K562 (cell line): ENCODE data around the gene BCL2L13. TPM values are rescaled to one million over a fixed set of nuclear protein-coding genes. Genes with fewer than 3 reads are reported as not detected.

Experiments
- ATAC-seq: fragments of 200-7000 bp; cut with Tn5 transposase; 3 replicates; pipeline ENCODE4 v1.9.1; 2020; ENCODE audit warnings: moderate library complexity
- BruUV-seq: library from RNA; stranded (reverse); fragments of 400-500 nt; replicated peaks from 2 replicates; lab custom pipeline; 2021; lab: Mats Ljungman, UMichigan
- CTCF ChIA-PET: fragments of 300-600 bp; formaldehyde crosslinking; extraction: SDS; loops from one replicate; lab custom pipeline; 2021; ENCODE audit warnings: low intra/inter-chr PET ratio; lab: Yijun Ruan, JAX
- POLR2A ChIA-PET: fragments of 300-600, 350-650 bp; sonication (Branson Sonifier 250); formaldehyde crosslinking; extraction: SDS; loops from one replicate; lab custom pipeline; 2021; ENCODE audit warnings: antibody characterized with exemption, inconsistent platforms; lab: Yijun Ruan, JAX
- DNase-seq, 4 experiments: peaks; one replicate each; pipeline versions ENCODE4 v3.0.0 to v3.0.0-alpha.2; 2011 to 2018; ENCODE audit warnings: low spot score in 3 of 4, mixed read lengths in 3 of 4; ENCODE audit errors: extremely low read depth in 1 of 4
- FAIRE-seq: peaks from 2 replicates; lab custom pipeline; 2011; peaks lifted over from hg19 to GRCh38; lab: Jason Lieb, UNC
- H2AFZ ChIP-seq: 2 replicates; pipeline ENCODE4 v1.6.0; 2011; ENCODE audit warnings: low read depth, low read length, control low read depth, inconsistent platforms
- H3K27ac ChIP-seq: fragments of 200-600 bp; 3 replicates; pipeline ENCODE4 v1.8.0; 2011; ENCODE audit warnings: low read depth, mild to moderate bottlenecking, control low read depth, inconsistent platforms, low read length, moderate library complexity, mixed read lengths; ENCODE audit errors: extremely low read depth
- H3K27me3 ChIP-seq, 2 experiments: fragments of 300-600 bp in 1 of 2; 2 replicates in 1 of 2; 3 replicates in 1 of 2; pipeline versions ENCODE4 v1.6.0 to v1.8.0; 2011; ENCODE audit warnings: inconsistent platforms in 2 of 2, low read length in 2 of 2, mild to moderate bottlenecking in 1 of 2, mixed read lengths in 1 of 2, moderate library complexity in 1 of 2; ENCODE audit not compliant: control insufficient read depth in 2 of 2, insufficient read depth in 2 of 2
- H3K36me3 ChIP-seq: fragments of 300-600 bp; 3 replicates; pipeline ENCODE4 v1.8.0; 2011; ENCODE audit warnings: mild to moderate bottlenecking, low read length, inconsistent platforms; ENCODE audit not compliant: control insufficient read depth, insufficient read depth
- H3K4me1 ChIP-seq, 2 experiments: fragments of 200-600 bp in 1 of 2; replicated peaks in 1 of 2; 2 replicates in 1 of 2; 3 replicates in 1 of 2; pipeline versions ENCODE4 v1.5.1 to v1.8.0; 2011; ENCODE audit warnings: inconsistent platforms in 2 of 2, low read length in 2 of 2, mild to moderate bottlenecking in 1 of 2, mixed read lengths in 1 of 2, moderate library complexity in 1 of 2; ENCODE audit not compliant: control insufficient read depth in 2 of 2, insufficient read depth in 2 of 2
- H3K4me2 ChIP-seq: 2 replicates; pipeline ENCODE4 v1.6.1; 2011; ENCODE audit warnings: low read length, control low read depth, inconsistent platforms, mixed read lengths; ENCODE audit not compliant: insufficient read depth
- H3K4me3 ChIP-seq: fragments of 200-600 bp; sonication (generic), shearing (Covaris generic); 2 replicates; pipeline ENCODE4 v1.5.1; 2016; ENCODE audit warnings: control low read depth, inconsistent platforms
- H3K79me2 ChIP-seq: fragments of 200-600 bp; 3 replicates; pipeline ENCODE4 v1.8.0; 2011; ENCODE audit warnings: low read length, inconsistent platforms; ENCODE audit not compliant: control insufficient read depth, insufficient read depth
- H3K9ac ChIP-seq, 2 experiments: 2 replicates each; pipeline versions ENCODE4 v1.6.0 to v1.6.1; 2011; ENCODE audit warnings: low read depth in 2 of 2, low read length in 2 of 2, control low read depth in 1 of 2, inconsistent platforms in 1 of 2, mild to moderate bottlenecking in 1 of 2, mixed read lengths in 1 of 2; ENCODE audit not compliant: insufficient read depth in 1 of 2
- H3K9me1 ChIP-seq: one replicate; pipeline ENCODE4 v1.6.0; 2011; ENCODE audit warnings: inconsistent platforms, mild to moderate bottlenecking, low read length, moderate library complexity; ENCODE audit not compliant: control insufficient read depth, insufficient read depth
- H3K9me3 ChIP-seq: replicated peaks from 2 replicates; pipeline ENCODE4 v1.5.1; 2011; ENCODE audit warnings: low read depth, low read length, inconsistent platforms; ENCODE audit not compliant: control insufficient read depth, insufficient read depth
- H4K20me1 ChIP-seq: replicated peaks from 2 replicates; pipeline ENCODE4 v1.6.1; 2011; ENCODE audit warnings: low read length, inconsistent platforms, mixed read lengths; ENCODE audit not compliant: control insufficient read depth, insufficient read depth
- ESRRA ChIP-seq: fragments of 450-650 bp; IDR thresholded peaks from 2 replicates; pipeline ENCODE4 v1.6.1; 2014; ENCODE audit warnings: low read depth, mild to moderate bottlenecking, moderate library complexity, borderline replicate concordance
- HLTF ChIP-seq: fragments of 450-650 bp; IDR thresholded peaks from 2 replicates; pipeline ENCODE4 v1.6.1; 2016
- NFYB ChIP-seq: IDR thresholded peaks from 2 replicates; pipeline ENCODE4 v1.6.1; 2011; ENCODE audit warnings: mild to moderate bottlenecking, moderate library complexity; ENCODE audit not compliant: insufficient read length; ENCODE audit errors: extremely low read depth
- NR2C2 ChIP-seq, 2 experiments: fragments of 200-800 bp in 1 of 2; sonication (Bioruptor generic) in 1 of 2; sonication (generic) in 1 of 2; formaldehyde crosslinking in 1 of 2; IDR thresholded peaks; 2 replicates each; pipeline versions ENCODE4 v1.6.1 to v1.8.0; 2016 to 2022; ENCODE audit warnings: mild to moderate bottlenecking in 1 of 2, missing compliant biosample characterization in 1 of 2, missing genetic modification characterization in 1 of 2, missing genetic modification reagents in 1 of 2
- NR3C1 ChIP-seq: sonication (generic); formaldehyde crosslinking; IDR thresholded peaks from 2 replicates; pipeline ENCODE4 v1.8.1; 2022; ENCODE audit warnings: missing genetic modification reagents
- PPARD ChIP-seq: fragments of 250-450 bp; sonication (Bioruptor Pico); IDR thresholded peaks from 2 replicates; pipeline ENCODE4 v1.8.0; 2022; ENCODE audit warnings: inconsistent platforms, mild to moderate bottlenecking, moderate library complexity
- RBM39 ChIP-seq: fragments of 200-400 bp; formaldehyde crosslinking; optimal IDR thresholded peaks from 2 replicates; pipeline ENCODE3; 2018; ENCODE audit warnings: low read depth, low read length
- ZNF134 ChIP-seq: fragments of 250-450 bp; sonication (Bioruptor Pico); conservative IDR thresholded peaks from 2 replicates; pipeline ENCODE4 v1.4.0; 2020
- ZNF217 ChIP-seq: sonication (generic); formaldehyde crosslinking; IDR thresholded peaks from 2 replicates; pipeline ENCODE4 v1.8.0; 2022; ENCODE audit warnings: mild to moderate bottlenecking, missing genetic modification reagents
- ZNF24 ChIP-seq: fragments of 450-650 bp; IDR thresholded peaks from 2 replicates; pipeline ENCODE4 v1.6.1; 2016
- ZNF347 ChIP-seq: fragments of 450-650 bp; formaldehyde crosslinking; IDR thresholded peaks from 2 replicates; pipeline ENCODE4 v1.4.0; 2020; ENCODE audit warnings: low read depth, mild to moderate bottlenecking, moderate library complexity
- WGBS: fragments of 100-300 bp; shearing (Covaris generic); methylation state at CpG from one replicate; pipeline ENCODE4 v1.1.6; 2016; ENCODE audit warnings: low coverage, mixed read lengths; ENCODE audit not compliant: insufficient coverage; ENCODE audit errors: missing lambda C conversion rate; 5-methylcytosine and 5-hydroxymethylcytosine counted together
- in situ Hi-C: fragments of 300-500 bp; cut with MboI; formaldehyde crosslinking; loops from 4 replicates; pipeline ENCODE4 v1.15.0; 2018; ENCODE audit warnings: inconsistent platforms, mixed read lengths
- intact Hi-C: fragments of 100-400 bp; cut with micrococcal nuclease; formaldehyde crosslinking; loops from 2 replicates; pipeline ENCODE4 v1.14.2; 2022
- polyA plus RNA-seq, 8 experiments: library from polyadenylated mRNA; depleted of rRNA in 4 of 8; stranded (reverse) in 5 of 8; unstranded in 3 of 8; fragments of >200 nt; fragmentation: Nextera tagmentation in 2 of 8; fragmentation: Illumina TruSeq in 1 of 8; extraction: Ambion mirVana in 2 of 8; extraction: Trizol in 1 of 8; gene quantifications; 2 replicates each; pipeline versions ENCODE4 v1.2.1 to v1.2.3, GENCODE V29; 2011 to 2014; ENCODE audit warnings: inconsistent platforms in 1 of 8, missing spikeins in 1 of 8
- total RNA-seq, 7 experiments: library from RNA; depleted of rRNA in 6 of 7; stranded (reverse); fragments of >200 nt in 6 of 7; fragmentation: Illumina TruSeq in 2 of 7; extraction: Trizol in 2 of 7; gene quantifications; 2 replicates each; pipeline versions ENCODE4 v1.2.1 to v1.2.3, GENCODE V29; 2011 to 2021; ENCODE audit warnings: low replicate concordance in 1 of 7
- TF ChIP-seq, protein P1 (sequence below): sonication (generic); formaldehyde crosslinking; IDR thresholded peaks from 2 replicates; pipeline ENCODE4 v1.8.0; 2023; ENCODE audit warnings: missing genetic modification reagents, mild to moderate bottlenecking, borderline replicate concordance
- TF ChIP-seq, protein P2 (sequence below): sonication (generic); formaldehyde crosslinking; IDR thresholded peaks from 2 replicates; pipeline ENCODE4 v1.5.0; 2020; ENCODE audit warnings: missing genetic modification reagents
- TF ChIP-seq, protein P3 (sequence below): fragments of 450-650 bp; IDR thresholded peaks from 2 replicates; pipeline ENCODE4 v1.6.1; 2016; ENCODE audit warnings: borderline replicate concordance

BCL2L13 gene
- total and polyA plus RNA-seq, 9 of the 15 experiments (the other 6 are each of a cell fraction or from before 2014, with no cell fraction given) = 41.5 to 63.4 (median 56.5) TPM

DNA sequence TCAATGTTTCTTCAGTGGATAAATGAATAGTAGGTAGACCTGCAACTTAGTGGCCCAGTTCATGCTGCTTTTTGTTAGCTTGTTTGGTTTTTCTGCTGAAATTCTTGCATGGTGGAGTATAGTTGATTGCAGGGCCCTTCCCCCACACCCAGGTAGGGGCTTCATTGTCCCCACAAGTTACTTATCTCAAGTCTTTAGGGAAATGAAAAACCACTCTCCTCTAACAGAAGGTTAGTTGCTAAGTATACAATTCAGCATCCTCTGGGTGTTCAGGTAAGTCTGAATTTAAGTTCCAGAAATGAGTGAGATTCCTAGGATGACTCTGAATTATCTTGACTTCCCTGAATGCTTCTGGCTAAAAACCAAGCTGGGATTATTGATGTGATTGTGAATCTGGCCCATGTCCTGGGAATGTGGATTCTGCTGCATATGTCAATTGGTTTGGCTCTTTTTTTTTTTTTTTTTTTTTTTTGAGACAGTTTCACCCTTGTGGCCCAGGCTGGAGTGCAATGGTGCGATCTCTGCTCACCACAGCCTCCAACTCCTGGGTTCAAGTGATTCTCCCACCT is 40.3 kb downstream of the BCL2L13 start (continued):
- TF ChIP-seq, protein P1, sequence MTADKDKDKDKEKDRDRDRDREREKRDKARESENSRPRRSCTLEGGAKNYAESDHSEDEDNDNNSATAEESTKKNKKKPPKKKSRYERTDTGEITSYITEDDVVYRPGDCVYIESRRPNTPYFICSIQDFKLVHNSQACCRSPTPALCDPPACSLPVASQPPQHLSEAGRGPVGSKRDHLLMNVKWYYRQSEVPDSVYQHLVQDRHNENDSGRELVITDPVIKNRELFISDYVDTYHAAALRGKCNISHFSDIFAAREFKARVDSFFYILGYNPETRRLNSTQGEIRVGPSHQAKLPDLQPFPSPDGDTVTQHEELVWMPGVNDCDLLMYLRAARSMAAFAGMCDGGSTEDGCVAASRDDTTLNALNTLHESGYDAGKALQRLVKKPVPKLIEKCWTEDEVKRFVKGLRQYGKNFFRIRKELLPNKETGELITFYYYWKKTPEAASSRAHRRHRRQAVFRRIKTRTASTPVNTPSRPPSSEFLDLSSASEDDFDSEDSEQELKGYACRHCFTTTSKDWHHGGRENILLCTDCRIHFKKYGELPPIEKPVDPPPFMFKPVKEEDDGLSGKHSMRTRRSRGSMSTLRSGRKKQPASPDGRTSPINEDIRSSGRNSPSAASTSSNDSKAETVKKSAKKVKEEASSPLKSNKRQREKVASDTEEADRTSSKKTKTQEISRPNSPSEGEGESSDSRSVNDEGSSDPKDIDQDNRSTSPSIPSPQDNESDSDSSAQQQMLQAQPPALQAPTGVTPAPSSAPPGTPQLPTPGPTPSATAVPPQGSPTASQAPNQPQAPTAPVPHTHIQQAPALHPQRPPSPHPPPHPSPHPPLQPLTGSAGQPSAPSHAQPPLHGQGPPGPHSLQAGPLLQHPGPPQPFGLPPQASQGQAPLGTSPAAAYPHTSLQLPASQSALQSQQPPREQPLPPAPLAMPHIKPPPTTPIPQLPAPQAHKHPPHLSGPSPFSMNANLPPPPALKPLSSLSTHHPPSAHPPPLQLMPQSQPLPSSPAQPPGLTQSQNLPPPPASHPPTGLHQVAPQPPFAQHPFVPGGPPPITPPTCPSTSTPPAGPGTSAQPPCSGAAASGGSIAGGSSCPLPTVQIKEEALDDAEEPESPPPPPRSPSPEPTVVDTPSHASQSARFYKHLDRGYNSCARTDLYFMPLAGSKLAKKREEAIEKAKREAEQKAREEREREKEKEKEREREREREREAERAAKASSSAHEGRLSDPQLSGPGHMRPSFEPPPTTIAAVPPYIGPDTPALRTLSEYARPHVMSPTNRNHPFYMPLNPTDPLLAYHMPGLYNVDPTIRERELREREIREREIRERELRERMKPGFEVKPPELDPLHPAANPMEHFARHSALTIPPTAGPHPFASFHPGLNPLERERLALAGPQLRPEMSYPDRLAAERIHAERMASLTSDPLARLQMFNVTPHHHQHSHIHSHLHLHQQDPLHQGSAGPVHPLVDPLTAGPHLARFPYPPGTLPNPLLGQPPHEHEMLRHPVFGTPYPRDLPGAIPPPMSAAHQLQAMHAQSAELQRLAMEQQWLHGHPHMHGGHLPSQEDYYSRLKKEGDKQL = no peak
- no peak for TF ChIP-seq HLTF

DNA sequence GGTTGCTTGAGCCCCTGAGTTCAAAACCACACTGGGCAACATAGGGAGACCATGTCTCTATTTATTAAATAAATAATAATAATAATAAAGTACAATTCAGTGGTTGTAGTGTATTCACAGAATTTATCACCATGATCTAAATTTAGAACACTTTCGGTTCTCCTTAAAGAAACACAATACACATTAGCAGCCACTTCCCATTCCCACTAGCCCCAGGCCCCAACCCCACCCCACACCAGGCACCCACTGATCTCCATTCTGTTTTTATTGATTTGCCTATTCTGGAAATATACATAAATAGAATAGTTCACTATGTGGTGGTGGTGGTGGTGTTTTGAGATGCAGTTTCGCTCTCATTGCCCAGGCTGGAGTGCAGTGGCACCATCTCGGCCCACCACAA is 45.7 kb downstream of the BCL2L13 start:
- Histone ChIP-seq H3K9me3 (no peaks in the 10 kb centered on the region), H3K4me2 (no peak overlapping the region), H3K9me1 (no peaks in the 10 kb centered on the region), H3K27ac (no peak overlapping the region), H4K20me1 (no peaks in the 10 kb centered on the region), H3K27me3 (no peaks in the 10 kb centered on the region), H3K36me3 (peaks cover 35% of the 10 kb centered on the region), H3K4me3 (no peak overlapping the region), H3K9ac (no peak overlapping the region), H3K79me2 (peaks cover 9% of the 10 kb centered on the region; the same call in 1 of the 3 replicates), H2AFZ (no peak overlapping the region), H3K4me1 (no peaks in the 10 kb centered on the region; a peak in 1 of 5 replicates)
- POLR2A ChIA-PET = no interaction called here
- DNase-seq = no peak
- CTCF ChIA-PET = no interaction called here
- no peak for FAIRE-seq
- 91% methylated on average over 3 of the region's 3 CpGs for WGBS
- BruUV-seq = no TSS peak
- intact Hi-C loops (no loop called here), in situ Hi-C loops (no loop called here)
- no peak for ATAC-seq
- TF ChIP-seq NR3C1 (CRISPR knock-in tag) (no peak), ZNF134 (CRISPR knock-in tag) (no peak), ZNF347 (no peak), PPARD (no peak), ZNF24 (no peak), ESRRA (no peak), NFYB (no peak), ZNF217 (no peak), RBM39 (no peak), NR2C2 (CRISPR knock-in tag; IDR thresholded peaks at IDR 0.05) (no peak), NR2C2 (tag; IDR thresholded peaks at IDR 0.05) (no peak)
- TF ChIP-seq, protein P2, sequence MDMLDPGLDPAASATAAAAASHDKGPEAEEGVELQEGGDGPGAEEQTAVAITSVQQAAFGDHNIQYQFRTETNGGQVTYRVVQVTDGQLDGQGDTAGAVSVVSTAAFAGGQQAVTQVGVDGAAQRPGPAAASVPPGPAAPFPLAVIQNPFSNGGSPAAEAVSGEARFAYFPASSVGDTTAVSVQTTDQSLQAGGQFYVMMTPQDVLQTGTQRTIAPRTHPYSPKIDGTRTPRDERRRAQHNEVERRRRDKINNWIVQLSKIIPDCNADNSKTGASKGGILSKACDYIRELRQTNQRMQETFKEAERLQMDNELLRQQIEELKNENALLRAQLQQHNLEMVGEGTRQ (CRISPR knock-in tag) = no peak
- TF ChIP-seq, protein P3, sequence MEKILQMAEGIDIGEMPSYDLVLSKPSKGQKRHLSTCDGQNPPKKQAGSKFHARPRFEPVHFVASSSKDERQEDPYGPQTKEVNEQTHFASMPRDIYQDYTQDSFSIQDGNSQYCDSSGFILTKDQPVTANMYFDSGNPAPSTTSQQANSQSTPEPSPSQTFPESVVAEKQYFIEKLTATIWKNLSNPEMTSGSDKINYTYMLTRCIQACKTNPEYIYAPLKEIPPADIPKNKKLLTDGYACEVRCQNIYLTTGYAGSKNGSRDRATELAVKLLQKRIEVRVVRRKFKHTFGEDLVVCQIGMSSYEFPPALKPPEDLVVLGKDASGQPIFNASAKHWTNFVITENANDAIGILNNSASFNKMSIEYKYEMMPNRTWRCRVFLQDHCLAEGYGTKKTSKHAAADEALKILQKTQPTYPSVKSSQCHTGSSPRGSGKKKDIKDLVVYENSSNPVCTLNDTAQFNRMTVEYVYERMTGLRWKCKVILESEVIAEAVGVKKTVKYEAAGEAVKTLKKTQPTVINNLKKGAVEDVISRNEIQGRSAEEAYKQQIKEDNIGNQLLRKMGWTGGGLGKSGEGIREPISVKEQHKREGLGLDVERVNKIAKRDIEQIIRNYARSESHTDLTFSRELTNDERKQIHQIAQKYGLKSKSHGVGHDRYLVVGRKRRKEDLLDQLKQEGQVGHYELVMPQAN = no peak
